Measurements from ENCODE around the gene CAT. TPM values are rescaled to one million over a fixed set of nuclear protein-coding genes. Genes with fewer than 3 reads are reported as not detected.

CAT gene
- total and polyA plus RNA-seq, 9 donors, result 38.5 to 125 (median 53.9) TPM

GRCh38 chr11:34495724-34496377 is 57.1 kb downstream of the CAT start:
- intact Hi-C loops (cut with DNase I), result loop anchor here in 1 of 4 donors (10.0 kb wide), 2 partner anchors 131 to 661 kb away; no protein-coding TSS in a partner anchor
- 59 to 73% (median 65%) methylated on average over 26 of the region's 26 CpGs for WGBS, 3 donors
- H3K9me3 ChIP-seq, result no peaks in the 10 kb centered on the region

GRCh38 chr11:34499719-34500500 is 61.2 kb downstream of the CAT start:
- Histone ChIP-seq H3K27me3 (no peaks in the 10 kb centered on the region), H3K4me3 (no peak overlapping the region), H3K4me1 (ENCODE audit: insufficient read depth) (no peaks in the 10 kb centered on the region), H3K9me3 (no peaks in the 10 kb centered on the region), H3K27ac (no peak overlapping the region), H3K36me3 (no peaks in the 10 kb centered on the region)
- no peak for TF ChIP-seq EP300 (IDR thresholded peaks at IDR 0.05)
- TF ChIP-seq POLR2A (IDR thresholded peaks at IDR 0.05), result no peak
- no peak for TF ChIP-seq CTCF (IDR thresholded peaks at IDR 0.05)
- intact Hi-C loops (cut with DNase I), result loop anchor here in 1 of 4 donors (10.0 kb wide), 2 partner anchors 135 to 665 kb away; no protein-coding TSS in a partner anchor
- 19 to 22% (median 19%) methylated on average over 3 of the region's 3 CpGs for WGBS, 3 donors
- DNase-seq, result no peak

More at GRCh38 chr11:34495724-34496377, 57.1 kb downstream of the CAT start:
- Histone ChIP-seq H3K27ac (no peak overlapping the region), H3K27me3 (no peaks in the 10 kb centered on the region), H3K4me1 (ENCODE audit: insufficient read depth) (no peaks in the 10 kb centered on the region), H3K36me3 (no peaks in the 10 kb centered on the region), H3K4me3 (no peak overlapping the region)
- DNase-seq, result no peak
- TF ChIP-seq POLR2A (IDR thresholded peaks at IDR 0.05), result no peak

- H3K36me3 ChIP-seq, result no peaks in the 10 kb centered on the region
- intact Hi-C loops (cut with DNase I), result no loop called here
- no peak for DNase-seq
- H3K27me3 ChIP-seq, result no peaks in the 10 kb centered on the region
- TF ChIP-seq EP300 (IDR thresholded peaks at IDR 0.05), result no peak
- no peak for TF ChIP-seq POLR2A (IDR thresholded peaks at IDR 0.05)
- TF ChIP-seq CTCF (IDR thresholded peaks at IDR 0.05), result no peak
- H3K4me3 ChIP-seq, result no peak overlapping the region
- no peaks in the 10 kb centered on the region for H3K9me3 ChIP-seq
- H3K4me1 ChIP-seq (ENCODE audit: insufficient read depth), result no peaks in the 10 kb centered on the region
- WGBS, 3 donors, result 24 to 32% (median 29%) methylated on average over 4 of the region's 4 CpGs
- no peak overlapping the region for H3K27ac ChIP-seq
Measured at GRCh38 chr11:34501500-34501899, 62.8 kb downstream of the CAT start.

GRCh38 chr11:34501949-34502348 is 63.2 kb downstream of the CAT start:
- intact Hi-C loops (cut with DNase I), result loop anchor here in 1 of 4 donors (1.0 kb wide), 1 partner anchor 35 kb away; no protein-coding TSS in a partner anchor
- H3K27me3 ChIP-seq, result no peaks in the 10 kb centered on the region
- 14 to 18% (median 17%) methylated on average over 2 of the region's 2 CpGs for WGBS, 3 donors
- DNase-seq, result no peak
- H3K27ac ChIP-seq, result no peak overlapping the region
- no peaks in the 10 kb centered on the region for H3K9me3 ChIP-seq
- no peaks in the 10 kb centered on the region for H3K4me1 ChIP-seq (ENCODE audit: insufficient read depth)
- no peak overlapping the region for H3K4me3 ChIP-seq
- TF ChIP-seq CTCF (IDR thresholded peaks at IDR 0.05), result no peak
- TF ChIP-seq POLR2A (IDR thresholded peaks at IDR 0.05), result no peak
- no peak for TF ChIP-seq EP300 (IDR thresholded peaks at IDR 0.05)
- H3K36me3 ChIP-seq, result no peaks in the 10 kb centered on the region
